HL-60/S4 treated with phorbol 12-myristate 13-acetate at 8.2 ng/mL for 4 days and 3 days (cell line): ENCODE measurements around the gene TTC6.

Experiments used
- in situ Hi-C: fragments of 300-500 bp; cut with MboI; formaldehyde crosslinking; loops from 2 replicates; pipeline ENCODE4 v1.15.0; 2022; ENCODE audit warnings: low sequenced_read_pairs

Gene TTC6

DNA sequence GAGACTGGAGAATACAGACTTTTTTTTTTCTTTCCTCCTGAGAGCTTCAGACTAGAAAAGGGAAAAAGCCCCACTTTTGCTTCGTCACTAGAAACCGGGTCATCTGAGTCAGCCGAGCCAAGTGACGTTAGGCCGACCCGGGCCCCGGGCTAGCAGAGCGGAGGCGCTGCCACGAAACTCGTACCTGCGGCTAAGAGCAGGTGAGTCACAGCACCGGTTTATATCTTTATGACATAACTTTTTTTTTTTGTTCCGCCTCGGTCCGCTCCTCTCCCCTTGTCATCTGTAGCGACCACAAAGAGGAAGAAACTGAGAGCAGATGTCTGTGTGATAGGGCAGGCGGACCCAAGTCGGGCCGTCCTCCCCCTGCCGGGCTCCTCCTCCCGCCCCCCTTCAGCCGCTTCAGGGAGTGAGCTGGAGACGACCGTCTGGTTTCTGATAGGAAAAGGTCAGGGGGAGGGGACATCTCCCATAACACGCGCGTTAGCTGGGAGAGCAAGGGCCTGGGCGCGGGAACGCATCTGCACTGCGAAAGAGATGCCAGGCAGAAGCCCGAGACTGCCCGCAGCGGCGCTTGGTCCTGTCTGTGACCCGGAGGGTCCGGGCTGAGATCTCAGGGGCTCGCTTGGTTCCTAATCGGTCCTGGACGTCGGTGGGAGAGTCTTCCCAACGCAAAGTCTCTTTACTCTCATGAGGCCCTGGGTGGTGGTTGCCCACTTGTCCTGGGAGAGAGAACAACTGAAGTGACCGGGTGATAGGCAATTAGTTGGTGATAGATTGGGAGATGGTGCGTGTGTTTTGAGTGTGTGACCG, 586 bp downstream of the TTC6 start:
- in situ Hi-C loops: no loop called here

DNA sequence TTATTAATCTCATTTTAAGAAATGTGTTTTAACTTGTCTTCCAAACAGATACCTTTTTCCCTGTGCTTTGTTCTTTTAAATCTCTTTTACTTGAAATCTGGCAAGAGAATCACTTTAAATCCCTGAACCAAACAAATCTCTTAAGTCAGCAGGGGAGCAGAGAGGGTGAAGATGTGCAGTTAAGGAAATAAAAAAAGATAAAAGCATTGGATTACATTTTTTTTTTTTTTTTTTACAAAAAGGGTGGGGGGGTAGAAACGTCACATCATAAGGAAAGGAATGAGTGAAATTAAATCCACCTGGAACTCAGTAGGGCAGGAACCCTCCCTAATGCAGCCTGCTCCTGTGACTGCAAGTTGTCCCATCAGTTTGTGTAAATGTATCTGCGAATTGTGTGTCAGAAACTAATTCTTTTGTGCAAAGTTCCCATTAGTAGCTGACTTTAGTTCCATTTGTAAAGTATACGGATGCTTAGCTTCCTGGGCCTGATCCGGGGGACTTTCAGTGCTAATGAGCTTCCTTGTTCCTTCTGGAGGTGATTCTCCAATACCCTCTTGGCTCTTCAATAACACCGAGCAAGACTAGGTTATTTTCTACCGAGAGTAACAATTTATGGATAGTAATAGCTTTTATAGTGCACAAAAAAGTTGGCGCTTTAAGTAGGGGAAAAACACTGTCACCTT, 1.5 kb downstream of the TTC6 start:
- in situ Hi-C loops: no loop called here

DNA sequence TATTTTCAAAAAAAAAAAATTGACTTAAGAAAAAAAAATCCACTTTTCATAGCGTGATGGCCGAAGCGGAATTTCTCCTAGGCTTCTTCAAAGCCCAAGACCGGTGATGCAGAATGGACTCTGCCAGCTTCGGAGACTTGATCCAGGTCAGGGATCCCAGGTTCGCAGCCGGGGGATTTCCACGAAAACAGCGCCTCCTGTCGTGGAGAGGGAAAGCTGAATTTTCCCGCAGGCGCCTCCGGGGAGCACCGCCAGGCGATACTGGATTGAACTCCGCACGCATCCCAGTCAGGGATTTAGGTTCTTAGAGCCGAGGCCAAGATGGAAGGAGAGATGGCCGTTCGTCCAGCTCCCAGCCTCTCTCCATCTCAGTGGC, 2.1 kb downstream of the TTC6 start:
- in situ Hi-C loops: no loop called here

DNA sequence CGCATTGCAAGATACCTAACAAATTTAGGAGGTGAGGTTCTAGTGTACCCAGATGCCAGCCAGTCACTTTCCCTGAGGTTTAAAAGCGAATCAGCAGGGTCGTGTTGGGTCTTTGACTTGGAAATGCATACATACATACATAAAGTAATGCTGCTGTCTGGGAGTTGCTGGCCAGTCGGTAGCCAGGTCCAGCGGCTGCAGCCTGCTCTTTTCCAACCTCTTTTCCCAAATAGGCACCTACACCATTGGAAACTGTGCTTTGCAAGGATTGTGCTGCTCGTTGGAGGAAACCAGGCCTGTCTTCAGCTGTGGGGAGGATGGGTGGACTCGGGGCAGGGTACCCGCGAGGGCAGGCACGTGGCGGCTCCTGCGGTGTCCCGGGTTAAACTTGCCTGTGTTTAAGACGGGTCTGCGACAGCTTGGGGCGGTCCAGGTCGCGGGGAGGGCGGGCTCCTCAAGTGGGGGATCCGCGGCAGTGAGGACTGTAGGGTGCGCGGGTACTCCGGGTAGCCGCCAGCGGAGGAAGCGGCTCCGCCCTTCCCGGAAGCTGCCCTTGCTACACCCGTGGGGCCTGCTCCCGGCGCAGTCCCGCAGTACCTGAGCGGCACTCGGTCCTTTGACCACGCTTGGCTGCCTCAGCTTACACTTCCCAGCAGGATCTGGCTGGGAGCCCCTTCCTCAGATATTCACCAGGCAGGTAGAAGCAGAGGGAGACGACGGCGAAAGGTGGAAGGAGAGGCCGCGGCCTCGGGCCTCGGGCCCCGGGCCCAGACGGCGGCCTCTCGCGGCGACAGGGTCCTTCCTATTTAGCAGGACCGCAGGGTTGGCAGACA, 2.7 kb downstream of the TTC6 start:
- in situ Hi-C loops: no loop called here

DNA sequence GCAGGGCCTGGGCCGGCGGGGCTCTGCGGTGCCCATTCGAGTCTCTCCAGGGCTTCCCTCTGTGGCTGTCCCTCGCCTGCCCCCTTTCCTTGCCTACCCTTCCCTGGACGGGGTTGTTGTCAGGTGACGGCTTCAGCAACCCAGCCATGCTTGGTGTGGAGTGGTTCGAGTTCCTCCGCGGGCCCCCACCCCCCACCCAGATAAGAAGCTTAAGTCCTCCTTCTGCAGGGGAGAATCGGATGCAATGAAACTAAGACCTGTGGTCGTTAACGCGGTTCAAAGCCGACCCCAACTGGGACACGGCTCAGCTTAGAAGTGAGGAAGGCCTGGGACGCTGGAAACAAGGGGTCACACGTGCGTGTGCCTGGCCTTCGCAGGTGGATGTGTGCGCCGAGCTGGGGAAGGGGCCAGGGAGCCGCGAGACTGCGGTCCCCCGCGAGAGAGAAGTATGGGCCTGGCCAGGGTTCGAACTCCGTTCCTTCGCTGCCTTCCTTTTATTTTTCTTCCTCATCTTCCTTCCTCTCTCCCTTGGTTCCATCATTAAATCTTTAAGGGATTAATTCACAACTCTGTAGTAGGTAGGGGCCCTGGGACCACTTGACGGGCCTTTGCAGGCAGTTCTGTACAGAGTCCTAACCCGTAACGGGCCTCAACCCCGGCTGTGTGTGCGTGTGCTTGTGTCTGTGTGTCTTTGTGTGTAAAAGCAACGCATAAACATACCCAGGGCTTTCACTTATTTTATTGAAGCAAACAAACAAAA, 3.5 kb downstream of the TTC6 start:
- in situ Hi-C loops: no loop called here

DNA sequence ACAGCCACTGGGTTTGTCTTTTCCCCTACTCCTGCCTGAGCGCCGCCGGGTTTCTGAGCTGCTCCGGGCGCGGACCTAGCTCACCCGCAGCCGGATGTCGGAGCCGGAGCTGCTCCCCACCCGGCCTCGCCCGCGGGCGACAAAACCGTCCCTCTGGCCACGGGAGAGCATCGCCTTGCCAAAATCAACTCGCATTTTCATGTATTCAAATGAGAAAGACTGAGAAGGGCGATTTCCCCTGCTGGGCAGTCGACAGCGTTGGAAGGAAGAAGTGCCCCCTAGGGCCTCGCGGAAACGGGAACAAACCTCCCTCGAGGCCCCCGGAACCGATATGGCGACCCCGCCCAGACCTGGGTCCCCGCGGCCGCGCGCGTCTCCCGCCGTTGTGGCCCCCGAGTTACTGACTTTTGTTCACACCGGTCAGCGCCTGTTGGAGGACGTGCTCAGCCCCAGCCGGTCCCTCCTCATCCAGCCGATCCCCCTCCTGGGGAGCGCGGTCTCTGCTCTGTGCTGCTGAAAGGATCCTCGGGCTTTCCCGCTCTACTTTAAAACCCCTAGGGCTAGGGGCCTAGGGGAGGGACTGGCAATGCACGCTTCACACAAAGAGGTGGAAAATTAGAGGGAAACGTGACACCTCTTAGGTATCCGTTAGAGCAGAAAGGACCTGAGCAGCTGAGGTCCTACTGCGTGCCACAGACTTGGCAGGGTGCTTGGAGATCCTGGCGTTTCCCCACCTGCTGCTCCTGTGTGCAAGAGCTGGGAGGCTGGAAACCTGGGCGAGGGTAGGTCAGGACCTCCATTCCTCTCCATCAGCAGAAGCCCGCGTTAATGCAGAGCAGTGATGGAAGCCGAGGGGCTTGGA, 4.3 kb downstream of the TTC6 start:
- in situ Hi-C loops: no loop called here

DNA sequence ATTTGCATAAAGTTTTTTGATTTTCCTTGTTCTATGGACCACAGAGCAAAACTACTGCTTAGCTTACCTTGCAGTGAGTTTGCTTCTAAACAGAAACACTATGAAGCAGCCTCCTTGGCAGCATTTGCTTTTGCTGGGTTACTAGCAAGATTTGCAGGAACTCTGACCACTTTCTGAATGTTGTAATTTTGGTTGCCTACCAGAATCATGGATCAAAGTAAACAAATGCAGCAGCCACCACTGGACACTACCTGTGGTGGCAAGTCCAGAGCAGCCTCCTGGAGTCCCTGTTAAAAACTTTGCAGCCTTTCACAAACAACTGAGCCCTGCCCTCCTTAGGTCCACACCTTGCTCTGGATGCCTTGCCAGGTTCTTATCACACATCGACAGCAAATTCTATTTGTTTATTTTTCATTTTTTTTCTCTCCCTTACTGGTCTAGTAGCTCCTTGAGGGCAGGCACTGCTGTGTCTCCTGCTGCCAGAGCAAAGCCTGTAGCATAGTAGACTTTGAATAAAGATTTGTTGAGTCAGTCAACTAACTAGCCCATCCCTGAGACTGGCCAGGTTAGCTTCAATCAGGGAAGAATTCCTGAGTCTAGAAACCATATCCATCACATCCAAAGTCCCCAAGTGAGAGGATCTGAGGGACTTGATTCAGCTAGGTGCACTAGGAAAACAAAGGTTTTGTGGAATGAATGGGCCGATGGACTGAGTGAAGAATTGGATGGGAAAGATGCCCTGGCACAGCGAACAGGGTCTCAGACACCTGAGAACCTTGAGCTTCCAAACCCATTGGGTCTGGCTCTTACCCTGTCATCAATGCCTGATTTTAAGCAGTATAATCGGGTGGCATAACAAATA, 5.7 kb downstream of the TTC6 start:
- in situ Hi-C loops: no loop called here

DNA sequence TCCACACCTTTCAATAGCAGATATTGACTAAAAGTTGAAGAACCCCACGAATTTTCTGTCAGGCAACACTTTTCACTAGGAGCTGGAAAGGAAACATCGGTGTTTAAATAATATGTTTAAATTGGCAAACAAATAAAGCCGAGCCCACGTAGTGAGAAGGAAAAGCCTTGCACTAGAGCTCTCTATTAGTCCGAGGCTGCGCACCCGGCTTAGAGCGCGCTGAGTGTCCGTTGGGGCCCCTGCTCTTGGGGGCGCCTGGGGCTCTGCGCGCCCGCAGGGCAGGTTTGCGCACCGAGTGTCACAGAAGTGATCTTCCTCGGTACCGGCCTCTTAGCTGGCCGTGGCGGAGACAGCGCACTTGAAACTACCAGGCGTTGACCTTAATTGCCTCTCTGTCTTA, 6.4 kb downstream of the TTC6 start:
- in situ Hi-C loops: no loop called here

DNA sequence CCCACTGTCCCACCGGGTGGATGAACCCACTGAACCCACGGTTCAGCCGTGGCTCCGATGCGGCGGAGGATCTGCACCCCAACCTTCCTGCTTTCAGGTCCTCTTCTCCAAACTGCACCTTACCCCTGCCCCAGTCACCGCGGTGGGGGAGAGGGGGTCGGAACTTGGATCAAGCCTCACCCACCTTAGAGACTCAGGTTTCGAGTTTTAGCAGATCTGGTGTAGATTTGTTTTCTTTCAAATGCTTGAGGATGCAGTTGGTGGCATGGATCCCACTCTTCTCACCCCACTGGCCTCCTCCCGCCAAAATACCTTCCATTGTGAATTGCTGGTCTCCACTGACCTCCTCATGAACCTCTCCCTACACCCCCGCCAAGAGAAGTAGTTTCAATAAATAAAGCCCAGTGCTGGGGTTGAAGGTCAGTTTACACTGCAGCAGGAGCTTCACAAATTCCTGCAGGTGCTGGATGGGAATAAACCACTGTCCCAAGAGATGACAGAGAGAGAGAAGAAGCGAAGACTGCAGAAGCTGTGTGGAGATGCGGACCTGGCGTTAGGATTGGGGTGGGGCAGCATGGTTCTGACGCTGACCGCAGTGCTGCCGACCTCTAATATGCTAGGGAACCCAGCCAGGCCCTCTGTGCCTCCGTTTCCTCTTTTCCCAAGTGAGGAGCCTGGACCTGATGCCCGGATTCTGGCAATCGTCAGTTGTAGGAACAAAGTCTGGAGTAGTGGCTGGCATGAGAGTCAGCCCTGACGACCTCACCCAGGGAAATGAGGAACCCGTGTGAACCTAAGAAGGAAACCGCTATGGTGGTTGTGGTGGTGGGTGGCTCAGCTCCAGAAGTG, 7.4 kb downstream of the TTC6 start:
- in situ Hi-C loops: no loop called here

DNA sequence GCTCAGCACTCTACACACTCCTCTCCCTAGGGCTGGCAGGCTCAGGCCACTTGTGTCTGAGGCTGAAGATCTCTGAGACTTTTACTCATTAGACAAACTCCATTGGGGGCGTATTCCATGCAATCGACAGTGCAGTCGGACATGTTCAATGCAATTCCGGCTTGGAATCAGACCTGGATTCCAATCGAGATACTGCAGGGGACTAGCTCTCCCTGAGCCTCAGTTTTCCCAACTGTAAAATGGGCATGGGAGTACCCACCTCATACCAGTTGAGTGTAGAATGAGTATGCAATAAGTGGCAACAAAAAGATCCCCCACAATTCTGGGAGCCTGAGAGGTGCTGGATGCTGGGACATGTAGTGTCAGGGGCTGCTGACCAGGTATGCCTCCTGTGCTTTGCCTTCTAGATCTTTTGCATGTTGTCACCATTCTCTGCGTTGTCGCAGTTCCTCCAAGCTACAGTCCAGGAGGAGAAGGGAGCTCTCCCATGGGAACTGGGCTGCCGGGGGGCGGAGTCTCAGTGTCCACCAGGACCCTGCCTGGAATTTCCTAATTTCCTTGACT, 8.3 kb downstream of the TTC6 start:
- in situ Hi-C loops: no loop called here

DNA sequence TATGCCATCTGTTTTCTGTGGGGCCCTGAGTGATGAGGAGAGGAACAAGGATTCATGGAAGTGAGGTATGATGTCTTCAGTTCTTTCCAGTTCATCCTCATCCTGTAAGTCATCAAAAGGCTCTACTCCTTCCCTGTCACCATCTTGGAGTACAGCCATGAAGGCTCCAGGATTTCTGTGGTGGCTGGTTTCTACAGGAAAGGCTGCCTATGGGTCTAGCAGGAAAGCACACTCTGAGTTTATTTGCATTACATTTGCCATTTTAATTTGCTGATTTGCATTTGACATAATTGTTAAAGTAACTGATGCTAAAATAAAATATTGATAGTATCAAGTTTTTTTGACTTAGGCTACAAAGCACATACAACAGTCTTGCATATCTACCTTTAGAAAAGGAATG, 11.2 kb downstream of the TTC6 start:
- in situ Hi-C loops: no loop called here

DNA sequence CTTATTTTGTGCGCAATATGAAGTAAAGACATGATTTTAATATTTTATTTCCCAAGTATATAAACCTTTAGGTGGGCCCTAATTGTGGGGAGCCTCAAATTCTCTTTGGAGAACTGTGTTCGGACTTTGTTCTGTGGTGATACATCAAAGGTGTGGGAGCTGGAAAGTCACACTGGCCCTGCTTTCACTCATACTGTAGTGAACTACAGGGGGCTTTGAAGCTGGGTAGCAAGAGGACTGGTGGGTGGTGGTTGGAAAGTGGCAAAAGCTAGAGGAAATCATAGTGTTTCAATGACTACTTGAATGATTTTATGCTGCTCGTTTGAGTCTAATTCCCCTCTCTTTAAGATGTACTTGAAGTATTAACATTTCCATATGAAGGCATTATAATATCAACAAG, 13.2 kb downstream of the TTC6 start:
- in situ Hi-C loops: no loop called here

DNA sequence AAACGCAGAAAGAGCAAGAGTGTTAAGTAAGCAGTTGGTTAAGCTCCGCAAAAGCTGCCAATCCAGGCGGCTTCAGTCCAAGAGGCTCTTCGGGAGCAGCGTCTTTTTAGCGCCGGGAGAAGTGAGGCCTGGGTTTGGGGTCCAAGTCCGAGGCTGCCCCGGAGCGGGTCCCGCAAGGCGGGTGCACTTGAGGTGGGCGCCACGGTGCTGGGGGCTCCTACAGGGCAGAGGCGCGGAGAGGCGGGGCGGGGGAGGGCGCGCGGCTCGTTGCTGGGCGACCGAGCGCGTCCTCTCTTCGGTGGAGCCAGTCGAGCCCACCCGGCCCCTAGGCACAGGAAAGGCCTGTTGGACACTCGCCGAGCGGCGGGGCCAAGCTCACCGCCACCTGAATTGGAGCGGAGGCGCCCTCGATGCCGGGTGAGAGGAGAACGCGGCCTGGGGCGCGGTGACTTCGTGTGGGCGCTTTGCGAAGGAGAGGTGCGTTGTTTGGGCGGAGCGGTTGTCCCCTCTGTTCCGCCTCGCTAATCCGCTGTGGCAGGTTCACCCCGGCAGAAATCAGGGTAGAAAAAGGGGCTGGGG, 15.6 kb downstream of the TTC6 start:
- in situ Hi-C loops: no loop called here

DNA sequence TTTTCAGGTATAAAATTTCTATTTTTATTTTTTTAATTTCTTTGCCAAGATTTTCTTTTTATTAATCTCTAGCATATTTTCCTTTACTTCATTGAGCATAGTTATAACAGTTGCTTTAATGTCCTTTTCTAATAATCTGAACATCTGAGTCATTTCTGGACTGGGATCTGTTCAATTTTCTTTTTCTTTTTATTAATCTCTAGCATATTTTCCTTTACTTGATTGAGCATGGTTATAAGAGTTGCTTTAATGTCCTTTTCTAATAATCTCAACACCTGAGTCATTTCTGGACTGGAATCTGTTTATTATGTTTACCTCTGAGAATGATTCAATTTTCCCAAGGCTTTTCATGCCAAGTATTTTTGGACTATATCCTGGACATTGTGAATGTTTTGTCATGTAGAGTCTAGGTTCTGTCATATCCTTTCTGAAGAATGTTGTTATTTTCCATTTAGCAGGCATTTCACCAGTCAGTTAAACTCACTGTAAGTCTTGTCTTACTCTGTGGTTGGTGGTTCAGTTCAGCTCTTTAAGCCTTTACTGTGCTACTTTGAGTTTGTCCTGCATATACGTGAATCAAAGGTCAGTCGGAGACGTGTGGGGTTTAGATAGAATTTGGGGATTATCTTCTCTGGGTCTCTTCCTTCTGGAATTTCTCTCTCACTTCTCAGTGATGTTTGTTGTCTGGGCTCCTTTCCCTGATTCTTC, 20.3 kb downstream of the TTC6 start:
- in situ Hi-C loops: no loop called here

DNA sequence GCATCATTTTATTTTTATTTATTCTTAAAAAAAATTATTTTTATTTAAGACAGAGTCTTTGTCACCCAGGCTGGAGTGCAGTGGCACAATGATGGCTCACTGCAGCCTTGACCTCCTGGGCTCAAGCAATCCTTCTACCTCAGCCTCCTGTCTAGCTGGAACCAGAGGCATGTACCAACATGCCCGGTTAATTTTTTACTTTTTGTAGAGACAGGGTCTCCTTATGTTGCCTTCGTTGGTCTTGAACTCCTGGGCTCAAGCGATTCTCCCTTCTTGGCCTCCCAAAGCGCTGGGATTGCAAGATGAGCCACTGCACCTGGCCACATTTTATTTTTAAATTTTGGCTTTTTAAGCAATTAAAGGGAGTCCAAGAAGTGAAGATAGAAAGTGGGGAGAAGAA, 21.4 kb downstream of the TTC6 start:
- in situ Hi-C loops: no loop called here

DNA sequence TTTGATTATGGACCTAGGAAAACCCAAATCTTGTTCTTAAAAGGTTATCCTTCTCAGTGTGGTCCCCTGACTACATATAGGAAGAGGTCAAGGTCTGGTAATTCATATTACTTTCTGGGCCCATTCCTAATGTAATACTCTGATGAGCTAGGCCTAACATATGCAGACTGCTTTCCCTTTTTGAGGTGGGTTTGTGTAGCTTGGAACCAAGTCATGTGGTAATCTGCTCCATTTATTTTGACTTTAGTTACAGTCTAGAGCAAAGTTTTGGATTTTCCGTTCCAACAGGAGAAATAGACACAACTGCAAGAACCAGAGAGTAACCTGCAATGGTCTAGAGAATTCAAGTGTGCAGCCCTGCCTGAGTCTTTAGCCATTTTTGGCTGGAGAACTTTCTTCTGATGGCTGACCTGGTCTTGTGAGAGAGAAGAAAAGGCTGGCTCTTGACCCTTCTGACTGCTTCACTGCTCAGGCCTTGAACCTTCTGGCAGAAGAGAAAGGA, 22.5 kb downstream of the TTC6 start:
- in situ Hi-C loops: no loop called here
